Middle frontal gyrus (tissue), 1 donor: ENCODE data around the gene CPSF3.

Experiments used
- DNase-seq: peaks from one replicate; pipeline ENCODE4 v3.0.0-alpha.2; 2015; ENCODE audit warnings: low spot score; ENCODE audit errors: extremely low spot score

The CPSF3 gene

DNA sequence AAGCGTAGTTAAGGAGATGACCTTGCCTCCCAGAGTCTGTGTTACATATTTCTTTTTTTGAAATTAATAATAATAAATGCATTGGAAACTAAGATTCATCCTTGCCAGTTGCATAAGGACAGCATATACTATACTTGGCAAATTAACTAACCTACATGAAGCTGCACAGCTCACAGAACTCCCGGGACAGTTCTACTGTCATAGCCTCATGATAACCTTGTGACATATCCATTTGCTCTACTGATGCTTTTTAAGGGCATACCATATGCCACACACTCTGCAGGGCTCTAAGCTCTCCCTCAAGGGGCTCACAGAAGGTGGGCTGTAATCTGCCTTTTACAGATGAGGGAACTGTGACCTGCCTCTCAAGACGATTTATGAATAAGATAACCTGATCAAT is 3.9 kb upstream of the CPSF3 start:
- no peak for DNase-seq

DNA sequence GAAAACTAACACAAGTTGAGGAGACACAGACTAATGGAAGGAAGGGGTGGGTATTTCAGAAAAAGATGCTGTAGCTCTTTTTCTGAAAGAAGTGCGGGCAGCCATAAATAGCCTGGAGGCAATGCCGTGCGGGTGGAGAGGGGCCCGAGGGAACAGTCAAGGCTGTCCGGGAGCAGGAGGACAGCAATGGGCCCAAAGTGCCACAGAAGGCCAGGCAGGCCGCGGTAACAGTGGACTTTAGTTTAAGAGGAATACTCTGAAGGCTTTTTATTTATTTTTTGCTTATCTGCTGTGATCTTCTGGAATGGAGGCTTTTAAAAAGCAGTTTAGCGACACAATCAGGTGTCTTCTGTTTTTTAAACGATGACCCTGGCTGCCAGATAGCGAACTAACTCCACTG is 3.0 kb upstream of the CPSF3 start:
- no peak for DNase-seq

DNA sequence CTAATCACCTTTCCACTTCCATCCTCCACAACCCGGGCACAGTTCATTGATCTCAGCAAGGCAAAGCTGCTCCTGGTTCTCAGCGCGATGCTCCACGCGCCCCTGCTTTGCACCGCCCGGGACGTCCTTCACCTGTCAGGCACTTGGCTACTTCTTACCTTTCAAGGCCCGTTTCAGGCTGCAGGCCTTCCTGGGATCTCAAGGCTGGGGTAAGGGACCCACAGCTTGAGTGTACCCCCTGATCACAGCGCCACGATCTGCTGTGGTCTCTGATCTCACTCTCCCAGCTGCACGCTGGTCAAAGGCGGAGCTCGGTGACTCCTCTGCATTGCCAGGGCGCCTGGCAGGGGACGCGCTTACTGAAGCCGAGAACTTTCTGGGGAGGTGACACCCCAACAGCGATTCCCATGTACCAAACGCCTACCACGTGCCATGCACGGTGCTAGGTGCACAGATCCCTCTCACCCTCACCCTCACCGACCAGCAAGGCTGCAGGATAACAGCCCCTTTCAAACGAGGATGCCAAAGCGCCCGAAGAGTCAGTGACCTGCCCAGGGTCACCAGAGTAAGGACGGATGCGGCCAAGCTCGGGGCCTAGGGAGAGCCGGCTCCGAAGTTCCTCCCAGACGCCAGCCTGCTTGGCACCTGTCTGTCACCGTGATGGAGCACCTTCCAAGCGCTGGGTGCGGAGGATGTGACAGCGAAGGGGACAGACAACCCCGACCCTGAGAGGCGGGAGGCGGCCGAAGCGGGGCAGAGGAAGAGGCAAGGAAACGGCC is 944 bp upstream of the CPSF3 start:
- DNase-seq = peak; percentile 6

DNA sequence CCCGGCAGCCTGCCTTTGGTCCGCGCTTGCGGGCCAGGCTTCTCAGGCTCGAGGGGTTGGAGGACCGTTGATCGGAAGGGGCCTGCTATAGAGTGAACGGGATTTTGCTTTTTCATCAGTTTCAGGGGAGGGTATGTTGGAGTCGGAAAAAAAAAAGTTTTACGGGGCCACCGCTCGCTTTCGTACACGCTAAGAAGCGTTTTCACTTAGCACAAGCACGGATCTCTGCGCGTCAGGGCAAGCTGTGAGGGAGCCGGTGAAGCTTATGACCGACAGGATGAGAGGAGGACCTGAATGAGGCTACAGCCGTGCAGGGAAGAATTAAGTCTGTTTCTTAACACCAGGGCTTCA is 443 bp downstream of the CPSF3 start:
- no peak for DNase-seq

DNA sequence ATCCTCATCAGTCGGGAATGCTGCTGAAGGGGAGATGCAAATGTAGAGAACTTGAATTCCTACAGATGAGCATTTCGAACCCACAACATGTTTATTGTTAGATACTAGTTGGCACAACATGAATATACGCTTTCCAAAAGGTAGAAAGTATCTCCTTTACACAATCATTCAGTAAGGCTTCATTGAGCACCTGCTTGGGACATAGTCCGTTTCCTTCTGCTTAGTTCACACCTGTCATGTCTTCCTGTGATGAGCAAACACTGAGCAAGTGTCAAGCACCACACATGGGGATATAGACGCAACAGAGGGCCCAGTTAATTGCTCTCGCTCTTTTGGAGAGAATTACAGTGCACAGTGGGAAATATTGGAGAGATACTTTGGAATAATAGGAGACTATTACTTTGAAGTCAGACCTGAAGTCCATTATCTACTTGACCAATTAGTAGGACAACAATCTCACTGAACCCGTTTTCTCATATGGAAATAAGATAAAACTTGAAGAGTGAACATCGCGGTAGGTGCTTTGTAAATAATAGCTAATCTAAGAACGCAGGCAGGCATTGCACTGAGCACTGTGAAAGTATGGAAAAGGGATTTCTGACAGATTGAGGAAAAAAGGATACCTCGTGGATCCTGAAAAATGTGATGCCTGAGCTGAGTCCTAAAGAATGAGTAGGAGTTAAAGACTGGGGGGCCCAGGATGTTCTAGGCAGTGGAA is 1.2 kb downstream of the CPSF3 start:
- no peak for DNase-seq

DNA sequence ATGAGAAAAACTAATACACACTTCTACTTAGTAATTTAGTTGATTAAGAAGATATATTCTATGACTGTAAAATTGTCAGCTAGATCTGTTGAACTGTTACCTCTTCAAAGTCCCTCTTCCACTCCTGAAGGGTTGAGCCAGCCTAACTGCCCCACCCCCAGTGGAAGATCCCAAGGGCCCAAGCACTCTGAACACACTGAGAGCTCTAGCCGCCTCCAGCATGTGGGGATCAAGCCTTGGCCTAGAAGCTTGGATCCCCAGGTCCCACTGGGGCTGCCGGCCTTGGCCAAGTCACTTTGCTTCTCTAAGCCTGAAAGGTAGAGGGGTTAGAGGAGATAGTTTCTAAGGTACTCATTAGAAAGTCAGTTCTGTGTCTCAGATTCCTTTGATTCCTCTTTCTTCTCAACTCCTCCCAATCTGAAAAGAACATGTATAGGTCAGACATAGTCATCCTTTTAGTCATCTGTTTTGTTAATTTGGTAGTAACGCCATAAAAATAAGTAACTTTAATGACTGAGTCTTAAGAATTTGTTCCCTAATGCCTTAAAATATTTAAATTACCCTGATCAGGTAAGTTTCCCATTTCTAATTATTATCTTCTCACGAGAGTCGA is 5.6 kb downstream of the CPSF3 start:
- no peak for DNase-seq

DNA sequence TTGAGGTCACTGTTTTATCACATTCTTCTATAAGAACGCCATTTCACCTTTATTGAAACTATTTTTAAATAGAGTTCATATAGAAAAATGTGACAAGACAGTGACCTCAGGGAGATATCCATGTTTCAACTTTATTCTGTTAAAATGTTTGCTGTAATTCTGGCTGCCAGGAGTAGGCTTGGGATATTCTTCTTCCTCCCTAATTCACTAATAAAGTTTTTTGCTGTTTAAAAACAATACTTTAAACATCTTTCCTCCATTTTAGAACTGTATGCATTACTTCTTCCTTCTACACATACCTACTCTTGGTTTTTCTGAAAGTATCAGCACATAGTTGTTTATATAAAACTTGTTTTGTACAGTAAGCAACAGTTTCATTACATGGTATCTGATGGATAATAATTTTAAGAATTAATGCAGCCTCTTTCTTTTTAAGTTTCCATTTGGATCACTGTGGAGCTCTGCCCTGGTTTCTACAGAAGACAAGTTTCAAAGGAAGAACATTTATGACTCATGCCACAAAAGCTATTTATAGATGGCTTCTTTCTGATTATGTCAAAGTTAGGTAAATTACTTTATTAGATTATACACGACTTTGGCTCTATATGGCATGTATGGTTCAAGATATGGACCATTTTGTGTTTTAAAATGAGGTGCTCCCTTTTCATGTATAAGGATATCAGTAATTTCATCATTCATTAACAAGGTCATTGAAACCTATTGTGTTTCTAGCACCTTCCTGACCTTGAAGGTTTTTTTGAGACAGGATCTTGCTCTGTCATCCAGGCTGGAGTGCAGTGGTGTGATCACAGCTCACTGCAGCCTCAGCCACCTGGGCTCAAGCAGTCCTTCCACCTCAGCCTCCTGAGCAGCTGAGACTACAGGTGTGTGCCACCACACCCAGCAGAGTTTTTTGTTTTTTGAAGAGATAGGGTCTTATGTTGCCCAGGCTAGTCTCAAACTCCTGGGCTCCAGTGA is 7.2 kb downstream of the CPSF3 start:
- DNase-seq = no peak

DNA sequence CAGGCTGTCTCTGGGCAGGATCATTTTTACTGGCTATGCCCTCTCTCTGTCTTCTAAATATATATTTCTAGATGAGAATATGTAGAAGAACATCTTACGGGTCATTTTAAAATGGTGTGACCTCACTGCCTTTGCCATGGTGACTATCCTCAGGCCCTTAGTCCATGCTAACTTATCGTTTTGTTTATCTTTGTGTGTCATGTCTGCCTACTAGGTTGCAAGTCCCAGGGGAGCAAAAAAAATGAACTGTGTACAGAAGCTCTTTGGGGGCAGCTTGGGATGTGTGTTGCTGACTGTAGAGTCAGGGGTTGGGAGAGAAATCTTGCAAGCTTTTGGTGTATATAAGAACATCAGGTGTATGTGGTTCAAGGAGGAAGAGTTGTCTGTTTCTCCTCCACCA is 11.0 kb downstream of the CPSF3 start:
- no peak for DNase-seq

DNA sequence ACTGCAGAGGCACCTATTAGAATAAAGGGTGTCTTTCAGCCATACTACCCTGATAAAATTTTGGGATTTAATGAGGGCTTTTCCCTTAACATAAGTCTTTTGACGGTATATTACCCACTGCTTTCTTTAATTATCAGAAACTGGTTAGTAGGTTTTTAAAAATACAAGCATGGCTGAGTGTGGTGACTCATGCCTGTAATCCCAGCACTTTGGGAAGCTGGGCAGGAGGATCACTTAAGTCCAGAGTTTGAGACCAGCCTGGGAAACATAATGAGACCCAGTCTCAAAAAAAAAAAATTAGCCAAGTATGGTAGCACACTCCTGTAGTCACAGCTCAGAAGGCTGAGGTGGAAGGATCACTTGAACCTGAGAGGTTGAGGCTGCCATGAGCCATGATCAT is 16.1 kb downstream of the CPSF3 start:
- DNase-seq = no peak

DNA sequence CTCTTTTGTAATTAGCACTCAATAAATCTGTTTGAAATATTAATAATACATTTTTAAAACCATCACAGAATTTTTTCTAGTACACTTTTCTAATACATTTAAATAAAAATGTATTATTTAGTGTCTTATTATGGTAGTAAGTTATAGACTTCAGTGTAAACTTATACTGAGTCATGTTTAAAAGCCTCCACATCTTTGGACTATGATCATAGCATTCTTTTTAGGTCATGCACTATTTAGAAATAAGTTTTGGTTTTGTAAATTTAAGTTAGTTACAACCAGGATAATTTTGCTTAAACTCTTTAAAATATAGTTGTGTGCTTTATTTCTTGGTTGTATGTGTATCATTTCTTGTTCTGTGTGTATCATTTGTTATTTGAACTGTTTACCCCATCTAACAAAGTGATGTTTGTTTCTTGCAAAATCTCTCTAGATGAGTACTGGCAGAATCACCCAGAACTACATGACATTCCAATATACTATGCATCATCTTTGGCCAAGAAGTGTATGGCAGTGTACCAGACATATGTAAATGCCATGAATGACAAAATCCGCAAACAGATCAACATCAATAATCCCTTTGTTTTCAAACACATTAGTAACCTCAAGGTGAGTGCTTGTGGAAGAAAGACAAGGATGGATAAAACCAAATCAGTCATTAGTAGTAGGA is 16.7 kb downstream of the CPSF3 start:
- no peak for DNase-seq

DNA sequence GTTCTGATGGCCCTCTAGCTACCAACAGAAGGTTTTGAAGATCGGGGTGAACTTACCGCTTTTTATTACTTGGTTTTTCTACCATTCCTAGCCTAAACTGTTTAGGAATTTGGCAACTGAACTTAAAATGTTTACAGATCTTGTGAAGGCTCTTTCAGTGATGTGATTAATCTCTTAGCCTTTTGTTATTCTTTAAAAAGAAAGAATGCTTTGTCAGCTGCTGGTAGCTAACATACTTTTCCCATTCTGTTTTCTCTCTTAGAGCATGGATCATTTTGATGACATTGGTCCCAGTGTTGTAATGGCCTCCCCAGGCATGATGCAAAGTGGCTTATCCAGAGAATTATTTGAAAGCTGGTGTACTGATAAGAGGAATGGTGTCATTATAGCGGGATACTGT is 18.1 kb downstream of the CPSF3 start:
- DNase-seq = no peak

DNA sequence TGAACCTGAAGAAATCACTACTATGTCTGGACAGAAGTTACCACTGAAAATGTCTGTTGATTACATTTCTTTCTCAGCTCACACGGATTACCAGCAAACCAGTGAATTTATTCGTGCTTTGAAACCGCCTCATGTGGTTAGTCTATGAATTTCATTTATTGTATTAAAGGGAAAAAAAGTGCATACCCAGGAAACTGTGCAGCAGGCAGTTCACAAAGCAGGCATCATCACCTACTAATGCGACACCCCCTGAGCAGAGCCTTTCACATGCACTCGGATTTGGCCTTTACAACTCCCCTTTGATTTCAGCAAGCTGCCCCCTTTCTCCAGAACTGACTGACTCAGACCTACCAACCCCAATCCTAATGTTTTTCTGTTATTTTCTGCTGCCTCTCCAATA is 20.1 kb downstream of the CPSF3 start:
- no peak for DNase-seq

DNA sequence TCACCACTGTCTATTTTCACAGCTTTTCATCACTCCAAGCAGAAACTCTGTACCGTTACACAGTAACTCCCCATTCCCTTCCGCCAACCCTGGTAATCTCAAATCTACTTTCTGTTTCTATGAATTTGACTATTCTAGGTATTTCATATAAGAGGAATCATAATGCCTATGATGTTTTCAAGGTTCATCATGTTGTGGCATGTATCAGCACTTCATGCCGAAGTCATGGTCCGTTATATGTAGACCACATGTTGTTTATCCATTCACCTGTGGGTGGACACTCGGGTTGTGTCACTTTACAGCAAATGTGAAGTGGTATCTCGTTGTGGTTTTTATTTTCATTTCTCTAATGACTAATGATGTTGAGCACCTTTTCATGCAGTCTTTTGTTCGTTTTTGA is 21.6 kb downstream of the CPSF3 start:
- no peak for DNase-seq

DNA sequence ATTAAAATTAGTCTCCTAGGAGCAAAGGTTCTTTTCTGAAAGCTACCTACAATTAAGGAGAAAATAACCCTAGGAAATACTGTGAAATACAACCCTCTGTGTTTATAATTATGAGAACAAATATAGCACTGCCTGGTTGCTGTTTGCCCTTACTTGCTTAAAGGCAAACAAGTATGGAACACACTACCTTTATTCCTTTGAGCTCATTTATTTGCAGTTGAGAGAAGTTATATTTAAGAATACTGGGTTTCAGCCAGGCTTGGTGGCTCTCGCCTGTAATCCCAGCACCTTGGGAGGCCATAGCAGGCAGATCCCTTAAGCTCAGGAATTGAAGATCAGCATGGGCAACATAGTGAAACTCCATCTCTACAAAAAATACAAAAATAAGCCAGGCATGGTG is 27.8 kb downstream of the CPSF3 start:
- DNase-seq = no peak

DNA sequence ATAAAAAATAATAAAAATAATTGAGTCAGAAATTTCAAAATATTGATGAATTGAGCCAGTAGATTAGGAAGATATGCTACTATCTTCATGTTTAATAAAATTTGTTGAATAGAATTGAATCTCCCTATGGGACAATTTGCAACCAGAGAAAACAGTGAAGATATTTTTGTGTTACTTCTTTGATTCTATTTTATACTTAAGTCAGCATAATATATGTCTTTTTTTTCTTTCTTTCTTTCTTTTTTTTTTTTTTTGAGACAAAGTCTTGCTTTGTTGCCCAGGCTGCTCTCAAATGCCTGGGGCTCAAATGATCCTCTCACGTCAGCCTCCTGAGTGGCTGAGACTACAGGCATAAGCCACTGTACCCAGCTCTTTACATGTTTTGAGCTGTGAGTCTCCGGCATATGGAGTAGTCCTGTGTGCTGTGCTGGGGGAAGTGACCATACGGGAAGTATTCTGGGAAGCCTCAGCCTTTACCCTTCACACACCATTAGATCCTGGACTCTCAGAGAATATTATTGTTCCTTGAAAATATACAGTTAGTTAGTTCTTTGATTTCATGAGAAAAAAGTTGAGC is 37.1 kb downstream of the CPSF3 start:
- no peak for DNase-seq

DNA sequence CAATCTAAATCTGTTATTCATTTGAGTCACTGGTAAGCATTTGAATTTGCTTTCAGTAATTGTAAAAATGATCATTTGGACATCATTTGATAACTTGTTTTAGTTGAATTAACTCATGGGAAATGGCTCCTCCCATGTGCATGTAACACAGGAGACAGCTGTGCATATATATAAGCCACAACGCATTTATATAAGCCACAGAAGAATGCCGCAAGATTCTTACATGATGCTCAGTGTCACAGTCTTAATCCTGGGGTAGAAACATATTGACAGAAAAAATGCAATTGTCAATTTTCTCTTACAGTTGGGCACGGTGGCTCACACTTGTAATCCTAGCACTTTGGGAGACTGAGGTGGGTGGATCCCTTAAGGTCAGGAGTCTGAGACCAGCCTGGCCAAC is 37.6 kb downstream of the CPSF3 start:
- DNase-seq = no peak

DNA sequence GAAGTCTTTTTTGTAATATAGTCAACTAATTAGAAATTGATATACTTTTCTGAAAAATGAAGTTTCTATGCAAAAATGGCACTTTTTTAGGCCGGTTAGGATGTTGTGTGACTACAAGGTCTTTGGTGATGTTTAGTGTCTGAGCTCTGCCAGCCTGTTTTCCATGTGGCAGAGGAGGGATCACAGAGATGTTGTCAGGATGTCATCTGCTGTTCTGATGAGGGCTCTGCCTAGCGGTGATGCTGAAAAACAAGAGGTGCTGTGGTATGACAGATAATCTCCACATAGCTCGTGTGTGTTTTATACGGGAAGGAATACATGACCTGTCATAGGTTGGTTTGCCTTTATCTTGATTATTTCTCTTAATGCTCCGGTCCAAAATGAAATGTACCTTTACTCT is 38.9 kb downstream of the CPSF3 start:
- no peak for DNase-seq

DNA sequence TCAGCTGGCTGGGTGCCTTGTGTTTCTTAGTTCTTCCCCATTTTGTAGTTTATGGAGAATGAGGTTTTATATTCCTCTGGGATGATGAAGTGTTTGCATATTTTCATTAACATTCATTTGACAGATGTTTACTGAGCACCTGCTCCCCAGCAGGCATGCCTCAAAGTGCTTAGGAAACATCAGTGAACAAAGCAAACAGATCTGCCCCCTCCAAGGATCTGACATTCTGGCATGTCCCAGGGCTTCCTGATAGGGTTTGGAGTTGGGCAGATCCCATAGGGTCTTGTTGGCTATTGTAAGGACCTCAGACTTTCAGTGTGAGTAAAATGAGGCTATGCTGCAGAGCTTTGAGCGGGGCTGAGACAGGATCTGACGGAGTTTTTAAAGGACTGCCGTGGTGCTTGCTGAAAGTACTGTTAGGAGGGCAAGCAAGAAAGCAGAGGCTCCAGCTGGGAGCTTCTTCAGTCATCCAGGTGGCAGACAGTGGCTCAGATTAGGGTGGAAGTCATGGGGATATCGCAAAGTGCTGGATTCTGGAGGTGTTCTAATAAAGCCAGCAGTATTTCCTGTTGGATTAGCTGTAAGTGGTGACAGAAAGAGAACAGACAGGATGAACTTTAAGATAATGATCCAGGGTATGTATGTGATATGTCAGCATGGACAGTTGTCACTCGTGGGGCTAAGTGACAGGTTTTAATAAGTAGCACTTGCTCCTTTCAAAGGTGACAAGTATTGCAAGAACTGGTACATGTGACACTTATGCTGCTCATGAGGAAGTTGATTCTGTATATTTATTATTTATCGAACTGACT is 39.6 kb downstream of the CPSF3 start:
- DNase-seq = no peak

DNA sequence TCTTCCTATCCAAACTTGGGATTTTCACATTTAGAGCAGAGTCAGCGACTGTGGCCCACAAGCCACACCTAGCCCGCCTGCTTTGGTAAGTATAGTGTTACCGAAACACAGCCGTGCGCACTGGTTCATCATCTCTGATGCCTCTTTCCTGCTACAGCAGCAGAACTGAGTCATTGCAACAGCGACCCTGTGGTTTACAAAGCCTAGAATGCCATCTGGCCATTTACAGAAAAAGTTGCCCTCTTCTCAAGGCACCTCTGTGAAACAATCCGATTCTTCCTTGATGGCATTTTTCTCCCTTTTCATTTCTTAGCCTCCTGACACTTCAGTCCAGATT is 40.2 kb downstream of the CPSF3 start:
- DNase-seq = no peak

DNA sequence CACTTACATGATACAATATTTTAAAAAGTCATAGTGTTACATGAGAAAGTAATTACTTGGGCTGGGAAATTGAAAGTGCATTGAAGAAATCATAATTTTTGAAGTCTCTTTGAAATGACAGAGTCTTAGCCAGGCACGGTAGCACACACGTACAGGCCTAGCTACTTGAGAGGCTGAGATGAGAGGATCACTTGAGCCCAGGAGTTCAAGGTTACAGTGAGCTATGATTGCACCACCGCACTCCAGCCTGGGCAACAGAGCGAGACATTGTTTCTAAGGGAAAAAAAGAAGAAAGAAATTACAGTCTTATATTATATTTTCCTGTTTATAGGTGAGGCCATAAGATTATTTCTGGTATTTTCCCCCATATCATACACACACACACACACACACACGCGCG is 41.7 kb downstream of the CPSF3 start:
- DNase-seq = no peak
